Stimulated activated CD8-positive, alpha-beta memory T cell treated with anti-CD3 and anti-CD28 coated beads, Interleukin-2, amount 100 ng/mL, for 48 hours (primary cell): ENCODE data around the gene AQP5.
A peak's percentile ranks its signal among the peaks of the same experiment; 100 is the strongest.

Experiments
- DNase-seq, 2 donors: peaks; one replicate each; pipeline ENCODE4 v3.0.0-alpha.2; 2020; ENCODE audit warnings: low read depth in 2 of 2

AQP5 gene

GRCh38 chr12:49932023-49932422, 29.6 kb upstream of the AQP5 start:
- no peak for DNase-seq

GRCh38 chr12:49932533-49933130, 29.0 kb upstream of the AQP5 start:
- DNase-seq, result no peak

- no peak for DNase-seq
Measured at GRCh38 chr12:49933796-49934195, 27.9 kb upstream of the AQP5 start.

- DNase-seq, result no peak
Measured at GRCh38 chr12:49934505-49934904, 27.2 kb upstream of the AQP5 start.

- DNase-seq, result no peak
Measured at GRCh38 chr12:49936925-49937324, 24.7 kb upstream of the AQP5 start.

- DNase-seq, result no peak
Measured at GRCh38 chr12:49937639-49938300, 23.9 kb upstream of the AQP5 start.

GRCh38 chr12:49939307-49939706, 22.4 kb upstream of the AQP5 start:
- DNase-seq, result no peak

GRCh38 chr12:49939707-49940106, 22.0 kb upstream of the AQP5 start:
- no peak for DNase-seq

- no peak for DNase-seq
Measured at GRCh38 chr12:49941556-49942511, 19.8 kb upstream of the AQP5 start.

- no peak for DNase-seq
Measured at GRCh38 chr12:49942512-49942893, 19.2 kb upstream of the AQP5 start.

- DNase-seq, result no peak
Measured at GRCh38 chr12:49942921-49943624, 18.6 kb upstream of the AQP5 start.

GRCh38 chr12:49943625-49943960, 18.1 kb upstream of the AQP5 start:
- no peak for DNase-seq

- no peak for DNase-seq
Measured at GRCh38 chr12:49944046-49944445, 17.6 kb upstream of the AQP5 start.

- no peak for DNase-seq
Measured at GRCh38 chr12:49944718-49945117, 17.0 kb upstream of the AQP5 start.

GRCh38 chr12:49945394-49946080, 16.1 kb upstream of the AQP5 start:
- peak; percentile 82 to 87 for DNase-seq

GRCh38 chr12:49946086-49946485, 15.6 kb upstream of the AQP5 start:
- DNase-seq, result no peak

GRCh38 chr12:49946497-49946896, 15.2 kb upstream of the AQP5 start:
- DNase-seq, result no peak

- DNase-seq, result no peak
Measured at GRCh38 chr12:49947593-49948226, 14.0 kb upstream of the AQP5 start.

GRCh38 chr12:49948866-49949845, 12.5 kb upstream of the AQP5 start:
- no peak for DNase-seq

GRCh38 chr12:49949866-49950265, 11.8 kb upstream of the AQP5 start:
- no peak for DNase-seq
